SK-N-SH (cell line): ENCODE data around the gene RIN3. TPM values are rescaled to one million over a fixed set of nuclear protein-coding genes. Genes with fewer than 3 reads are reported as not detected.

Experiments
- CTCF ChIA-PET: fragments of 300-600, 350-600 bp; formaldehyde crosslinking; extraction: SDS; loops from one replicate; lab custom pipeline; 2021; lab: Yijun Ruan, JAX
- POLR2A ChIA-PET: fragments of 350-600 bp; sonication (Branson Sonifier 250); formaldehyde crosslinking; extraction: SDS; loops from one replicate; lab custom pipeline; 2020; ENCODE audit warnings: antibody characterized with exemption, inconsistent platforms; lab: Yijun Ruan, JAX
- DNase-seq: peaks from one replicate; pipeline ENCODE4 v3.0.0; 2012
- H2AFZ ChIP-seq: fragments of 200-600 bp; sonication (generic); 2 replicates; pipeline ENCODE4 v1.8.1; 2016; ENCODE audit warnings: antibody characterized with exemption, mild to moderate bottlenecking, low read depth
- H3F3A ChIP-seq: fragments of 200-600 bp; sonication (generic); replicated peaks from 2 replicates; pipeline ENCODE3; 2016; ENCODE audit warnings: antibody characterized with exemption, mild to moderate bottlenecking; ENCODE audit not compliant: insufficient read depth
- H3K27ac ChIP-seq, 2 experiments: fragments of 200-500 bp in 1 of 2; fragments of 200-600 bp in 1 of 2; sonication (Bioruptor generic) in 1 of 2; sonication (generic), shearing (Covaris generic) in 1 of 2; 2 replicates each; pipeline versions ENCODE4 v1.5.1 to v1.6.1; 2014 to 2016; ENCODE audit warnings: low read depth in 2 of 2, inconsistent platforms in 1 of 2, low read length in 1 of 2, mild to moderate bottlenecking in 1 of 2, mixed read lengths in 1 of 2
- H3K27me3 ChIP-seq: fragments of 200-600 bp; sonication (generic), shearing (Covaris generic); 2 replicates; pipeline ENCODE4 v1.6.1; 2016; ENCODE audit warnings: mixed run types; ENCODE audit not compliant: insufficient read depth
- H3K36me3 ChIP-seq, 2 experiments: fragments of 200-500 bp in 1 of 2; fragments of 200-600 bp in 1 of 2; sonication (Bioruptor generic) in 1 of 2; sonication (generic) in 1 of 2; replicated peaks in 1 of 2; 2 replicates each; pipeline versions ENCODE3 to v1.5.1; 2014 to 2016; ENCODE audit warnings: low read length in 1 of 2, mild to moderate bottlenecking in 1 of 2; ENCODE audit not compliant: insufficient read depth in 2 of 2, control insufficient read depth in 1 of 2
- H3K4me1 ChIP-seq, 2 experiments: fragments of 200-500 bp in 1 of 2; fragments of 200-600 bp in 1 of 2; sonication (Bioruptor generic) in 1 of 2; sonication (generic), shearing (Covaris generic) in 1 of 2; 2 replicates each; pipeline versions ENCODE4 v1.5.1 to v1.6.1; 2014 to 2016; ENCODE audit warnings: low read depth in 1 of 2, low read length in 1 of 2, mixed run types in 1 of 2; ENCODE audit not compliant: insufficient read depth in 2 of 2, control insufficient read depth in 1 of 2
- H3K4me2 ChIP-seq: fragments of 200-600 bp; sonication (generic), shearing (Covaris generic); 2 replicates; pipeline ENCODE4 v1.6.1; 2017; ENCODE audit warnings: mixed run types
- H3K4me3 ChIP-seq, 2 experiments: fragments of 200-500 bp in 1 of 2; fragments of 200-600 bp in 1 of 2; sonication (Bioruptor generic) in 1 of 2; sonication (generic), shearing (Covaris generic) in 1 of 2; 2 replicates each; pipeline versions ENCODE4 v1.5.1 to v1.8.1; 2014 to 2016; ENCODE audit warnings: low read depth in 2 of 2, inconsistent platforms in 1 of 2, low read length in 1 of 2, mild to moderate bottlenecking in 1 of 2, mixed read lengths in 1 of 2, moderate library complexity in 1 of 2
- H3K79me2 ChIP-seq: fragments of 200-600 bp; sonication (generic); 2 replicates; pipeline ENCODE4 v1.8.1; 2017; ENCODE audit warnings: mild to moderate bottlenecking; ENCODE audit not compliant: insufficient read depth
- H3K9ac ChIP-seq: fragments of 200-600 bp; sonication (generic); 2 replicates; pipeline ENCODE4 v1.6.1; 2017; ENCODE audit warnings: mixed run types
- H3K9me2 ChIP-seq: fragments of 200-600 bp; sonication (generic); 2 replicates; pipeline ENCODE4 v1.6.1; 2017; ENCODE audit warnings: mixed run types
- H3K9me3 ChIP-seq: fragments of 200-600 bp; sonication (generic); 2 replicates; pipeline ENCODE4 v1.6.1; 2017; ENCODE audit warnings: mixed run types, mild to moderate bottlenecking, moderate library complexity
- H4K20me1 ChIP-seq: fragments of 200-600 bp; sonication (generic); 2 replicates; pipeline ENCODE4 v1.6.1; 2017; ENCODE audit warnings: mild to moderate bottlenecking, mixed run types; ENCODE audit not compliant: insufficient read depth
- CHD2 ChIP-seq: fragments of 150-350 bp; IDR thresholded peaks from 2 replicates; pipeline ENCODE4 v1.6.1; 2018; ENCODE audit warnings: low read length; ENCODE audit not compliant: partially characterized antibody
- CTCF ChIP-seq: fragments of 200-600 bp; sonication (generic); IDR thresholded peaks from 2 replicates; pipeline ENCODE4 v1.6.1; 2017; ENCODE audit warnings: antibody characterized with exemption, mild to moderate bottlenecking, moderate library complexity
- EZH2phosphoT487 ChIP-seq: fragments of 200-600 bp; sonication (generic); IDR thresholded peaks from 2 replicates; pipeline ENCODE4 v1.6.1; 2017; ENCODE audit warnings: low read depth, mixed run types, mild to moderate bottlenecking, antibody characterized with exemption, moderate library complexity, borderline replicate concordance
- FOSL2 ChIP-seq: IDR thresholded peaks from 2 replicates; pipeline ENCODE4 v1.4.0; 2012; ENCODE audit warnings: low read depth, mild to moderate bottlenecking, moderate library complexity, borderline replicate concordance
- FOXM1 ChIP-seq: IDR thresholded peaks from 2 replicates; pipeline ENCODE4 v1.4.0; 2012; ENCODE audit warnings: low read depth, mild to moderate bottlenecking
- GATA2 ChIP-seq: sonication (generic); formaldehyde crosslinking; IDR thresholded peaks from 2 replicates; pipeline ENCODE4 v1.5.0; 2020; ENCODE audit warnings: mild to moderate bottlenecking, missing genetic modification reagents
- JUND ChIP-seq: IDR thresholded peaks from 2 replicates; pipeline ENCODE4 v1.4.0; 2012
- MEF2A ChIP-seq: IDR thresholded peaks from 2 replicates; pipeline ENCODE4 v1.4.0; 2012; ENCODE audit warnings: low read depth, borderline replicate concordance
- MXI1 ChIP-seq: IDR thresholded peaks from 2 replicates; pipeline ENCODE4 v1.6.1; 2012; ENCODE audit warnings: mild to moderate bottlenecking, low read depth, low read length, improper control_type of control experiment
- NRF1 ChIP-seq: IDR thresholded peaks from 2 replicates; pipeline ENCODE4 v1.6.1; 2012; ENCODE audit warnings: low read depth, mild to moderate bottlenecking, low read length
- POLR2AphosphoS5 ChIP-seq: IDR thresholded peaks from 2 replicates; pipeline ENCODE4 v1.6.1; 2012; ENCODE audit warnings: low read depth, low read length
- RAD21 ChIP-seq: IDR thresholded peaks from 2 replicates; pipeline ENCODE4 v1.6.1; 2012; ENCODE audit warnings: mild to moderate bottlenecking, low read length
- RCOR1 ChIP-seq: fragments of 150-350 bp; IDR thresholded peaks from 2 replicates; pipeline ENCODE4 v1.6.1; 2017; ENCODE audit warnings: antibody characterized with exemption, low read length
- RFX5 ChIP-seq: IDR thresholded peaks from 2 replicates; pipeline ENCODE4 v1.6.1; 2012; ENCODE audit warnings: mild to moderate bottlenecking, improper control_type of control experiment, low read length
- SIN3A ChIP-seq: IDR thresholded peaks from 2 replicates; pipeline ENCODE4 v1.6.1; 2012; ENCODE audit warnings: low read depth, mild to moderate bottlenecking, low read length, moderate library complexity, borderline replicate concordance
- SMC3 ChIP-seq: IDR thresholded peaks from 2 replicates; pipeline ENCODE4 v1.6.1; 2012; ENCODE audit warnings: low read depth, low read length, improper control_type of control experiment
- TCF12 ChIP-seq: IDR thresholded peaks from 2 replicates; pipeline ENCODE4 v1.4.0; 2012
- TEAD4 ChIP-seq: IDR thresholded peaks from 2 replicates; pipeline ENCODE4 v1.4.0; 2012; ENCODE audit warnings: mild to moderate bottlenecking, borderline replicate concordance; ENCODE audit not compliant: insufficient read depth
- YY1 ChIP-seq: IDR thresholded peaks from 2 replicates; pipeline ENCODE4 v1.4.0; 2012; ENCODE audit warnings: low read depth, mild to moderate bottlenecking
- WGBS: methylation state at CpG from one replicate; pipeline ENCODE4 v1.1.6; 2017; ENCODE audit warnings: low lambda C conversion rate; 5-methylcytosine and 5-hydroxymethylcytosine counted together
- polyA plus RNA-seq, 3 experiments: library from polyadenylated mRNA; depleted of rRNA; stranded (reverse); fragments of >200 nt; gene quantifications; 2 replicates each; pipeline ENCODE4 v1.2.3, GENCODE V29; 2012
- TF ChIP-seq, protein P1 (sequence below): IDR thresholded peaks from 2 replicates; pipeline ENCODE4 v1.4.0; 2012; ENCODE audit warnings: low read depth
- TF ChIP-seq, protein P2 (sequence below): fragments of 150-350 bp; IDR thresholded peaks from 2 replicates; pipeline ENCODE4 v1.6.1; 2016; ENCODE audit warnings: mild to moderate bottlenecking, low read depth, low read length

The RIN3 gene
- polyA plus RNA-seq, 1 of the 3 experiments (the other 2 are of a cell fraction) = 12.4 TPM

GRCh38 chr14:92586963-92587699 lies 73.5 kb downstream of the RIN3 start:
- no peaks in the 10 kb centered on the region for H3K9me3 ChIP-seq
- POLR2A ChIA-PET = no interaction called here
- no peaks in the 10 kb centered on the region for H4K20me1 ChIP-seq
- H3K79me2 ChIP-seq = no peaks in the 10 kb centered on the region
- H3K36me3 ChIP-seq = peaks cover 0 to 20% of the 10 kb centered on the region in 2 experiments
- no peak for TF ChIP-seq MEF2A
- TF ChIP-seq, all 33 proteins: peak for 0
- H3K4me1 ChIP-seq = peaks cover 0 to 21% of the 10 kb centered on the region in 2 experiments; a peak in 2 of 4 replicates
- H3K9ac ChIP-seq = no peak overlapping the region
- WGBS = 76% methylated on average over 6 of the region's 7 CpGs
- no peaks in the 10 kb centered on the region for H3K9me2 ChIP-seq
- DNase-seq = no peak
- H3K4me3 ChIP-seq = no peak overlapping the region
- CTCF ChIA-PET = interaction anchor here (1.4 kb wide), 1 partner anchor 95 kb away, joined by 5 read pairs; no protein-coding TSS in a partner anchor
- peak overlapping the region in 1 of 2 experiments; percentile 82; a peak in 2 of 4 replicates for H3K27ac ChIP-seq
- no peak overlapping the region for H2AFZ ChIP-seq
- peaks cover 21% of the 10 kb centered on the region for H3F3A ChIP-seq
- peak overlapping the region; percentile 50 for H3K4me2 ChIP-seq
- H3K27me3 ChIP-seq = no peaks in the 10 kb centered on the region

DNA sequence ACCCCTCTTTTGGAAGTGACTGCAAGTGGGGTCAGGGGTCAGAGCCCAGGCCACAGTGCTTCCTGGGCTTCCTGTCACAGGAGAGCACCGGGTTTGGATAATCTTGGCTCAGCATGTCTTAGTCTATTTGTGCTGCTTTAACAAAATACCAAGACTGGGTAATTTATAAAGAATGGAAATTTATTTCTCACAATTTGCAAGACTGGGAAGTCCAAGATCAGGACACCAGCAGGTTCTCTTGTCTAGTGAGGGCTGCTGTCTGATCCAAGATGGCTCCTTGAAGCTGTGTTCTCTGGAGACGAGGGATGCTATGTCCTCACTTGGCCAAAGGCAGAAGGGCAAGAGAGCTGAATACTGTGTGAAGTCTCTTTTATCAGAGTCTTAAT lies 74.1 kb downstream of the RIN3 start:
- Histone ChIP-seq H3K79me2 (no peaks in the 10 kb centered on the region), H3K4me3 (no peak overlapping the region), H3K27ac (peak overlapping the region in 1 of 2 experiments; percentile 82; a peak in 1 of 4 replicates), H3K4me2 (no peak overlapping the region), H3K27me3 (no peaks in the 10 kb centered on the region), H3K9me2 (no peaks in the 10 kb centered on the region), H4K20me1 (no peaks in the 10 kb centered on the region), H3K36me3 (peaks cover 0 to 21% of the 10 kb centered on the region in 2 experiments), H3F3A (peaks cover 21% of the 10 kb centered on the region), H3K9me3 (no peaks in the 10 kb centered on the region), H2AFZ (no peak overlapping the region), H3K4me1 (peaks cover 0 to 21% of the 10 kb centered on the region in 2 experiments; a peak in 2 of 4 replicates), H3K9ac (no peak overlapping the region)
- DNase-seq = no peak
- TF ChIP-seq JUND (no peak), EZH2phosphoT487 (no peak), RCOR1 (no peak), RFX5 (no peak), POLR2AphosphoS5 (no peak), RAD21 (no peak), CTCF (no peak), FOXM1 (no peak), TEAD4 (no peak), FOSL2 (no peak), SMC3 (no peak), TCF12 (no peak), SIN3A (no peak), YY1 (no peak), NRF1 (no peak), GATA2 (CRISPR knock-in tag) (no peak), CHD2 (no peak), MXI1 (no peak)
- TF ChIP-seq, protein P1, sequence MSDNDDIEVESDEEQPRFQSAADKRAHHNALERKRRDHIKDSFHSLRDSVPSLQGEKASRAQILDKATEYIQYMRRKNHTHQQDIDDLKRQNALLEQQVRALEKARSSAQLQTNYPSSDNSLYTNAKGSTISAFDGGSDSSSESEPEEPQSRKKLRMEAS = no peak
- TF ChIP-seq, protein P2, sequence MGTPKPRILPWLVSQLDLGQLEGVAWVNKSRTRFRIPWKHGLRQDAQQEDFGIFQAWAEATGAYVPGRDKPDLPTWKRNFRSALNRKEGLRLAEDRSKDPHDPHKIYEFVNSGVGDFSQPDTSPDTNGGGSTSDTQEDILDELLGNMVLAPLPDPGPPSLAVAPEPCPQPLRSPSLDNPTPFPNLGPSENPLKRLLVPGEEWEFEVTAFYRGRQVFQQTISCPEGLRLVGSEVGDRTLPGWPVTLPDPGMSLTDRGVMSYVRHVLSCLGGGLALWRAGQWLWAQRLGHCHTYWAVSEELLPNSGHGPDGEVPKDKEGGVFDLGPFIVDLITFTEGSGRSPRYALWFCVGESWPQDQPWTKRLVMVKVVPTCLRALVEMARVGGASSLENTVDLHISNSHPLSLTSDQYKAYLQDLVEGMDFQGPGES = no peak
- WGBS = 89% methylated on average over 1 of the region's 2 CpGs
- ChIA-PET CTCF (interaction anchor here (1.4 kb wide), 1 partner anchor 94 kb away, joined by 5 read pairs; no protein-coding TSS in a partner anchor), POLR2A (no interaction called here)
